ENCODE measurements around the gene ARID1B.

ARID1B gene

DNA sequence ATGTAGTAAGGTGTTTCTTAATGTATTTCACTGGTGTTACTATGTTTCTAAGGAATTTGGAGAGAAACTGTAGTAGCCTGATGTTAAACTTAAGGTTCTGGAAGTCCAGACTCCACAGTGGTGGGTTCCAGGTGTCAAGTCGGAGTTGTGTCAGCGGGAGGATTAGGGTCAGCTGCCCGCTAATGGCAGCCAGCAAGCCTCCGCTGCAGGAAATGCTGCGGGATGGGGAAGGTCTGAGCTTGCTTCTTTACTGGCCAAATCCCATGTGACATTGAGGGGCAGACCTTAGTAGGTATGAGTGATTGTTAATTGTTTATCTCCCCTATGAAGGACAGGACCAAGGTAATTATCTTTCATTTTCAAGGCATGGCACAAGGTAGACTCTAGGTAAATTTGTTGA is 3.7 kb upstream of the ARID1B start:
- TF ChIP-seq, protein P1, sequence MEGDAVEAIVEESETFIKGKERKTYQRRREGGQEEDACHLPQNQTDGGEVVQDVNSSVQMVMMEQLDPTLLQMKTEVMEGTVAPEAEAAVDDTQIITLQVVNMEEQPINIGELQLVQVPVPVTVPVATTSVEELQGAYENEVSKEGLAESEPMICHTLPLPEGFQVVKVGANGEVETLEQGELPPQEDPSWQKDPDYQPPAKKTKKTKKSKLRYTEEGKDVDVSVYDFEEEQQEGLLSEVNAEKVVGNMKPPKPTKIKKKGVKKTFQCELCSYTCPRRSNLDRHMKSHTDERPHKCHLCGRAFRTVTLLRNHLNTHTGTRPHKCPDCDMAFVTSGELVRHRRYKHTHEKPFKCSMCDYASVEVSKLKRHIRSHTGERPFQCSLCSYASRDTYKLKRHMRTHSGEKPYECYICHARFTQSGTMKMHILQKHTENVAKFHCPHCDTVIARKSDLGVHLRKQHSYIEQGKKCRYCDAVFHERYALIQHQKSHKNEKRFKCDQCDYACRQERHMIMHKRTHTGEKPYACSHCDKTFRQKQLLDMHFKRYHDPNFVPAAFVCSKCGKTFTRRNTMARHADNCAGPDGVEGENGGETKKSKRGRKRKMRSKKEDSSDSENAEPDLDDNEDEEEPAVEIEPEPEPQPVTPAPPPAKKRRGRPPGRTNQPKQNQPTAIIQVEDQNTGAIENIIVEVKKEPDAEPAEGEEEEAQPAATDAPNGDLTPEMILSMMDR (IDR thresholded peaks at IDR 0.05; ENCODE audit: control insufficient read depth, insufficient read depth, low read depth, low read length, missing control alignments) = no peak
- no peak for DNase-seq (ENCODE audit: low read depth)
- H3K4me3 ChIP-seq (ENCODE audit: control insufficient read depth, low read depth, low read length) = no peak overlapping the region

DNA sequence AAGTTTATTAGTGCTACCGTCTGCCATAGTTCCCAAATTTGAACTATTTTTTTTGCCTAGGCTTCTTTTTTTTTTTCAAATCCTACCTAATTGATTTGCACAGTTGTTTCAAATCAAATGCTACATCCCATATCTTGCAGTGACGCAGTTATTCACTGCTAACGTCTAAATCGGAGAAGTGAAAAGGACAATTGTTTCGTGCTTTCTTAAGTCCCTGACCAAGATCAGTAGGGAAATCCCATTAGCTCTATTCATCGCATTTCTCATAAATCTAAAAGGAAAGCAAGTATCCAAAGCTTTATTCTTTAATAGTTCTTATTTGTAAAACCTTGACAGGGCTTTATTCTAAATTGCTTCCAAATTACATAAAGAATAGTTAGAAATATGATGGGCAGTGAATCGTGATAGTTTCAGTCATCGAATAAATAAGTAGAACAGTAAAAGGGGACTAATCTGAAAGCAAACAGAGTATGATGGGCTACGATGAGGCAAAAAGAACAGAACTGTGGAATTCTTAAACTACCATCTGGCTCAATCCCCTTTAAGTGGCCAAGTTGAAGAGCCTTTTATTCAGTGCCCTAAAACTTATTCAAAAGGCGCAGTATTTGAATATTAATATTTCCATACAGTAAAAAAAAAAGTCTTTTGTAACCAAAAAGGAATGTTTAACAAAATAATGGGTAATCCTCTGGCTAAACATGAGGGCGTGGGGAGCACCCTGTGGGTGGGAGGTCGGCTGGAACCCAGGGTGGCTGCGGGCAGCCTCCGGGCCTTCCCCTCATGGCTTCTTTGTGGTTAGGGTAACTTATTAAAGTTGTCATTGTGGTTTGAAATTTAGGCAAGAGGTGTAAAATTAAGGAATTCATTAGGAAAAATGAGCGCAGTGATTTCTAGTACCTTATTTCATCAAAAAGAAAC is 3.0 kb upstream of the ARID1B start:
- no peak overlapping the region for H3K4me3 ChIP-seq (ENCODE audit: control insufficient read depth, low read depth, low read length)
- DNase-seq (ENCODE audit: low read depth) = no peak
- TF ChIP-seq, protein P1 (IDR thresholded peaks at IDR 0.05; ENCODE audit: control insufficient read depth, insufficient read depth, low read depth, low read length, missing control alignments) = no peak

DNA sequence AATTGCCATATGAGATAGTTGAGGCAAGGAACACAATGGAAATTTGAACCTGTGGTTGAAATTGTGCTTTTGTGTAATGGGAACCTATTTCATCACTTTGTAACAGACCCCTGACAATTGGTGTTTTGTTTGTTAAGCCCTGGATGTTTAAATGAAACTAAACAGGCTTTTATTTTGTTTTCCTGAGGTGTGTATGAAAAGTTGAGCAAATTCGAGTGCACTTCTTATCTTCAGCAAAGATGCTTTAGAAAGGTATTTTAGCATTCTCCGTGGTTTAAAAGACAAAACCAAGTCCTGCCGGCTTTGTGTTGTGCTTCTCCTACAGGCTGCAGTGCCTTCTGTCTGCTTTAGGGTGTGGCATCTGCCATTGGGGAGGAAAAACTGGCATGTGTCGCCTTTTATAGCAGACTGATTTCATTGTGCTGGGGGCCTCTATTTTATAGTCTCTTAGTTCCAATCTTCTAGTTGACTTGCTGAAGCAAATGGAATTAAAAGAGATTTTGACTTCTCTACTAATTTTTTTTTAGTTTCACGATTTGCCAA is 2.2 kb upstream of the ARID1B start:
- DNase-seq (ENCODE audit: low read depth) = no peak
- H3K4me3 ChIP-seq (ENCODE audit: control insufficient read depth, low read depth, low read length) = no peak overlapping the region
- TF ChIP-seq, protein P1 (IDR thresholded peaks at IDR 0.05; ENCODE audit: control insufficient read depth, insufficient read depth, low read depth, low read length, missing control alignments) = no peak

DNA sequence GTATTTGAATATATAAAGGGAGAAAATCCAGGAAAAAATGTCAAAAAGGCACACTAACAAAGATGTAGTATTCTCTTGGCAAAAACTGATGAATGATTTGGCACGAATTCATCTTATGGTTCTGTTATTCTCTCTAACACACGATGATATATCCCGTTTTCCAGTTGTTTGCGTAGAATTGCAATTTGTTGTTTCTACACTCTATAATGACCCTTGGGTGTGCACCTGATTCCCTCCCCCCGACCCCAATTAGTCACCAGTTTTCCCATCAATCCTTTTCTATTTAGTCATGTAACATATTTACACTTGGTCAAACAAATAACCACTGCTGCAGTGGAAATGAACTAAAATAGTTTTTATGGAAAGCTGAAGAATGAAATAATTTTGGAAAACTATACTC is 1.5 kb upstream of the ARID1B start:
- DNase-seq (ENCODE audit: low read depth) = no peak
- no peak overlapping the region for H3K4me3 ChIP-seq (ENCODE audit: control insufficient read depth, low read depth, low read length)
- TF ChIP-seq, protein P1 (IDR thresholded peaks at IDR 0.05; ENCODE audit: control insufficient read depth, insufficient read depth, low read depth, low read length, missing control alignments) = no peak

- peak overlapping the region; percentile 94 for H3K4me3 ChIP-seq (ENCODE audit: control insufficient read depth, low read depth, low read length)
- TF ChIP-seq, protein P1 (IDR thresholded peaks at IDR 0.05; ENCODE audit: control insufficient read depth, insufficient read depth, low read depth, low read length, missing control alignments) = no peak
- DNase-seq (ENCODE audit: low read depth) = no peak
Measured at GRCh38 chr6:156776470-156776839, 723 bp upstream of the ARID1B start.

- H3K4me3 ChIP-seq (ENCODE audit: control insufficient read depth, low read depth, low read length) = peak overlapping the region; percentile 94
- TF ChIP-seq, protein P1 (IDR thresholded peaks at IDR 0.05; ENCODE audit: control insufficient read depth, insufficient read depth, low read depth, low read length, missing control alignments) = no peak
- no peak for DNase-seq (ENCODE audit: low read depth)
Measured at GRCh38 chr6:156777577-156778453, 637 bp downstream of the ARID1B start.
